Activated CD4-positive, alpha-beta memory T cell treated with anti-CD3 and anti-CD28 coated beads, Interleukin-2, amount 10 ng/mL, durations not matched to agents 7 days and 5 days (primary cell): Measurements from ENCODE around the gene OR2T1. TPM values are rescaled to one million over a fixed set of nuclear protein-coding genes. Genes with fewer than 3 reads are reported as not detected.
"Not testable (repeated sequence)": the region's sequence is repeated elsewhere in the genome, so short reads cannot be mapped to it uniquely, and the experiment has no call there.

Experiments used
- CTCF ChIA-PET: fragments of 350-600 bp; sonication (Branson Sonifier 250); formaldehyde crosslinking; loops from one replicate; lab custom pipeline; 2021; ENCODE audit warnings: antibody characterized with exemption, inconsistent platforms; lab: Charles Lee
- POLR2A ChIA-PET: fragments of 350-600 bp; sonication (Branson Sonifier 250); formaldehyde crosslinking; loops from one replicate; lab custom pipeline; 2021; ENCODE audit warnings: antibody characterized with exemption; lab: Charles Lee
- DNase-seq: peaks from one replicate; pipeline ENCODE4 v3.0.0-alpha.2; 2020
- H3K27ac Mint-ChIP-seq: one replicate; pipeline ENCODE4 v1.8.0; 2021; ENCODE audit warnings: mild to moderate bottlenecking, mixed read lengths
- H3K27me3 Mint-ChIP-seq: one replicate; pipeline ENCODE4 v1.8.0; 2021; ENCODE audit warnings: mixed read lengths
- H3K36me3 Mint-ChIP-seq: one replicate; pipeline ENCODE4 v1.8.0; 2021; ENCODE audit warnings: low read depth, mixed read lengths
- H3K4me1 Mint-ChIP-seq: one replicate; pipeline ENCODE4 v1.8.0; 2021; ENCODE audit warnings: mixed read lengths
- H3K4me3 Mint-ChIP-seq: one replicate; pipeline ENCODE4 v1.8.0; 2021; ENCODE audit warnings: mild to moderate bottlenecking, mixed read lengths
- H3K9me3 Mint-ChIP-seq: one replicate; pipeline ENCODE4 v1.8.0; 2021; ENCODE audit warnings: mixed read lengths
- total RNA-seq, 2 experiments: library from RNA; stranded (reverse); gene quantifications; one replicate each; pipeline ENCODE4 v1.2.3, GENCODE V29; 2021

OR2T1 gene
- total RNA-seq, 2 experiments from 2014 or later, result not detected

- Mint-ChIP-seq H3K27me3 (no peaks in the 10 kb centered on the region), H3K4me1 (no peaks in the 10 kb centered on the region)
- POLR2A ChIA-PET, result no interaction called here
Measured at GRCh38 chr1:248416226-248416625, 13.4 kb downstream of the OR2T1 start.

GRCh38 chr1:248417854-248418253 is 15.0 kb downstream of the OR2T1 start:
- Mint-ChIP-seq H3K9me3 (peaks cover 21% of the 10 kb centered on the region), H3K4me1 (no peaks in the 10 kb centered on the region), H3K27ac (no peak overlapping the region), H3K4me3 (no peak overlapping the region), H3K27me3 (no peaks in the 10 kb centered on the region), H3K36me3 (no peaks in the 10 kb centered on the region)
- ChIA-PET POLR2A (no interaction called here), CTCF (no interaction called here)
- no peak for DNase-seq

More at GRCh38 chr1:248416226-248416625, 13.4 kb downstream of the OR2T1 start:
- CTCF ChIA-PET, result no interaction called here
- no peaks in the 10 kb centered on the region for H3K36me3 Mint-ChIP-seq
- no peak overlapping the region for H3K27ac Mint-ChIP-seq
- H3K9me3 Mint-ChIP-seq, result peaks cover 18% of the 10 kb centered on the region
- no peak for DNase-seq
- no peak overlapping the region for H3K4me3 Mint-ChIP-seq

GRCh38 chr1:248421384-248421783 is 18.5 kb downstream of the OR2T1 start:
- CTCF ChIA-PET, result no interaction called here
- no peak overlapping the region for H3K4me3 Mint-ChIP-seq
- no peak for DNase-seq

GRCh38 chr1:248427526-248428191 is 24.8 kb downstream of the OR2T1 start:
- DNase-seq, H3K9me3 Mint-ChIP-seq, H3K4me3 Mint-ChIP-seq, H3K4me1 Mint-ChIP-seq, POLR2A ChIA-PET, H3K36me3 Mint-ChIP-seq, H3K27me3 Mint-ChIP-seq, H3K27ac Mint-ChIP-seq, CTCF ChIA-PET: not testable (repeated sequence)

More at GRCh38 chr1:248421384-248421783, 18.5 kb downstream of the OR2T1 start:
- no peak overlapping the region for H3K27ac Mint-ChIP-seq
- no peaks in the 10 kb centered on the region for H3K27me3 Mint-ChIP-seq
- H3K36me3 Mint-ChIP-seq, result no peaks in the 10 kb centered on the region
- H3K4me1 Mint-ChIP-seq, result no peaks in the 10 kb centered on the region
- POLR2A ChIA-PET, result no interaction called here
- peaks cover 22% of the 10 kb centered on the region for H3K9me3 Mint-ChIP-seq

GRCh38 chr1:248428192-248428533 is 25.3 kb downstream of the OR2T1 start:
- H3K36me3 Mint-ChIP-seq, H3K4me1 Mint-ChIP-seq, H3K27ac Mint-ChIP-seq, CTCF ChIA-PET, POLR2A ChIA-PET, DNase-seq, H3K9me3 Mint-ChIP-seq, H3K27me3 Mint-ChIP-seq, H3K4me3 Mint-ChIP-seq: not testable (repeated sequence)

- H3K27ac Mint-ChIP-seq, H3K4me1 Mint-ChIP-seq, H3K27me3 Mint-ChIP-seq, CTCF ChIA-PET, H3K36me3 Mint-ChIP-seq, POLR2A ChIA-PET, H3K4me3 Mint-ChIP-seq, H3K9me3 Mint-ChIP-seq, DNase-seq: not testable (repeated sequence)
Measured at GRCh38 chr1:248431683-248432082, 28.8 kb downstream of the OR2T1 start.

- DNase-seq, H3K9me3 Mint-ChIP-seq, H3K4me3 Mint-ChIP-seq, H3K4me1 Mint-ChIP-seq, H3K36me3 Mint-ChIP-seq, POLR2A ChIA-PET, CTCF ChIA-PET, H3K27me3 Mint-ChIP-seq, H3K27ac Mint-ChIP-seq: not testable (repeated sequence)
Measured at GRCh38 chr1:248432201-248432600, 29.4 kb downstream of the OR2T1 start.

GRCh38 chr1:248433811-248434415 is 31.1 kb downstream of the OR2T1 start:
- DNase-seq, H3K36me3 Mint-ChIP-seq, H3K4me3 Mint-ChIP-seq, H3K27ac Mint-ChIP-seq, H3K9me3 Mint-ChIP-seq, CTCF ChIA-PET, H3K27me3 Mint-ChIP-seq, H3K4me1 Mint-ChIP-seq, POLR2A ChIA-PET: not testable (repeated sequence)

GRCh38 chr1:248434913-248435312 is 32.1 kb downstream of the OR2T1 start:
- DNase-seq, CTCF ChIA-PET, H3K4me3 Mint-ChIP-seq, POLR2A ChIA-PET, H3K27me3 Mint-ChIP-seq, H3K36me3 Mint-ChIP-seq, H3K27ac Mint-ChIP-seq, H3K4me1 Mint-ChIP-seq, H3K9me3 Mint-ChIP-seq: not testable (repeated sequence)

- H3K4me3 Mint-ChIP-seq, H3K4me1 Mint-ChIP-seq, CTCF ChIA-PET, POLR2A ChIA-PET, H3K36me3 Mint-ChIP-seq, DNase-seq, H3K9me3 Mint-ChIP-seq, H3K27ac Mint-ChIP-seq, H3K27me3 Mint-ChIP-seq: not testable (repeated sequence)
Measured at GRCh38 chr1:248436303-248436702, 33.5 kb downstream of the OR2T1 start.

GRCh38 chr1:248438668-248439067 is 35.8 kb downstream of the OR2T1 start:
- POLR2A ChIA-PET, H3K27me3 Mint-ChIP-seq, H3K4me3 Mint-ChIP-seq, H3K9me3 Mint-ChIP-seq, H3K36me3 Mint-ChIP-seq, DNase-seq, CTCF ChIA-PET, H3K4me1 Mint-ChIP-seq, H3K27ac Mint-ChIP-seq: not testable (repeated sequence)

- H3K9me3 Mint-ChIP-seq, H3K4me1 Mint-ChIP-seq, CTCF ChIA-PET, H3K4me3 Mint-ChIP-seq, POLR2A ChIA-PET, H3K27me3 Mint-ChIP-seq, DNase-seq, H3K27ac Mint-ChIP-seq, H3K36me3 Mint-ChIP-seq: not testable (repeated sequence)
Measured at GRCh38 chr1:248439283-248439682, 36.4 kb downstream of the OR2T1 start.

- DNase-seq, H3K4me1 Mint-ChIP-seq, CTCF ChIA-PET, POLR2A ChIA-PET, H3K27me3 Mint-ChIP-seq, H3K9me3 Mint-ChIP-seq, H3K36me3 Mint-ChIP-seq, H3K4me3 Mint-ChIP-seq, H3K27ac Mint-ChIP-seq: not testable (repeated sequence)
Measured at GRCh38 chr1:248442500-248443277, 39.8 kb downstream of the OR2T1 start.
